HG03575 (cell line): ENCODE data around the gene CD69.

Experiments used
- ATAC-seq: cut with Tn5 transposase; IDR thresholded peaks from one replicate; pipeline ENCODE4 v1.9.1; 2021; ENCODE audit not compliant: unreplicated experiment, insufficient number of reproducible peaks, low FRiP score; ENCODE audit errors: extremely low read depth

Gene CD69

DNA sequence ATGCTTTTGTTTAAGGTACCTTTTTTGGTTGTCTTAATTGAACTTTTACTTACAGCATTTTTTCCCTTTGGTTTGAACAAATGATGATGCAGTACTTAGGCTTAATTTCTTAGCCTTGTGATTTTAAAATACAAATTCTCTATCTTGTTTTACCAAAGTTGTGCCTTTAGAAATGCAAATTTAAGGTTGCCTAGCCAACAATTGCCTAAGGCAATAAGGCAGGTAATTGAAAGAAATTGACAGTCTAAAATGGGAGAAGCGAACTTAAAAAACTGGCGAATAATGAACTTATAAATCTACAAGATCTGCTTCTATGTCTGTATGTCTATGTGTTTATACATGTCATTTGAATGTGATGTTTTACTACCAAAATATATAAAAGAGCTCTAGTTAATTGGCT, 23.6 kb upstream of the CD69 start:
- ATAC-seq, result no peak

DNA sequence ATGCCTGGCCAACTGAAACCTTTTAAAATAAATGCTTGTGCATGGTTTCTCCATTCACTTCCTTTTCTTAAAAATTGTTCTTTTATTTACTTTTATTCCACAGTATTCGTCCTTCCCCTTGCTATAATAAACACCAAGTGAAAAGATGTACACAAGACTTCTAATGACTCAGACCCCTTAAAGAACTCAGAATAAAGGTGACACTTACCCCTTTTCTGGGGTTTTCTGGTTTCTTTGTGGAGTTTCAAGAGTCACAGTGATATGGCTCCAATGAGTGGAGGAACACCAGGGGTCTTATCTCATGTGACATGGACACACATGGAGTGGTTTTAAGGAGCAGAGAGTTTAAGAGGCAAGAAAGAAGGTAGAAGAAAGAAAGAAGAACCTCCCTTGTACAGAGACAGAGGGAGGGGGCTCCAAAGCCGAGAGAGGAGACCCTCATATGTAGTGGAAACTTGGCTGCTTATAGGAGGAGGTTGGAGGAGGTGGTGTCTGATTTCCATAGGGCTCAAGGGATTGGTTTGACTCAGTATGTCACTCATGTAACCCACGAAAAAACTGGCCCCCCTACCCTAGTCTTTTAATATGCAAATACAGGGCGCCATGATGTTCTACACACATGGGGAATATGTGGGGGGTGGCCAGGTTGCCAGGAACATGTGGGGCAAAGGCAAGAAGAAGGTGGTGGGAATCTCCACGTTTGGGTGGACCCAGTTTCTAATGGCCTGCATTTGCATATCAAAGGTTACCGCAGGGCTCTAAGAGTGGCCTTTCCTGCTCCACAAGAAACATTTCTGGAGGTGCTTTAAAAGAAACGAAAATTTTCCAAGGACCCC, 22.1 kb upstream of the CD69 start:
- ATAC-seq, result no peak

DNA sequence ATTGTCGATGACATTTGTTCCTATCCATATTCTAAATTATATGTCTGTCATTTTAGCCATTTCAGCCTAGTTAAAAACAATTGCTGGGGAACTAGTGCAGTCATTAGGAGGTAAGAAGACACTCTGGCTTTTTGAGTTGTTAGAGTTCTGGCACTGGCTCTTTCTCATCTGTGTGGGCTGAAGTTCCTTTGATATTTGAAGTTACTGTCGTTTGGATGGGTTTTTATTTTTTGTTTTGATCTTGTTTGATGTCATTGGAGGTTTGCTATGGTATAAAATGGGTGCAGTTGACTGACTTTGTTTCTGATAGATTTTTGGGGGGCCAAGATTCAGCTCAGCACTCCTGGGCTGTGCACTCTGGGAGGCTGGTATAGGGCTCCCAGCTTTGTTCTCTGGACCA, 20.7 kb upstream of the CD69 start:
- ATAC-seq, result no peak

DNA sequence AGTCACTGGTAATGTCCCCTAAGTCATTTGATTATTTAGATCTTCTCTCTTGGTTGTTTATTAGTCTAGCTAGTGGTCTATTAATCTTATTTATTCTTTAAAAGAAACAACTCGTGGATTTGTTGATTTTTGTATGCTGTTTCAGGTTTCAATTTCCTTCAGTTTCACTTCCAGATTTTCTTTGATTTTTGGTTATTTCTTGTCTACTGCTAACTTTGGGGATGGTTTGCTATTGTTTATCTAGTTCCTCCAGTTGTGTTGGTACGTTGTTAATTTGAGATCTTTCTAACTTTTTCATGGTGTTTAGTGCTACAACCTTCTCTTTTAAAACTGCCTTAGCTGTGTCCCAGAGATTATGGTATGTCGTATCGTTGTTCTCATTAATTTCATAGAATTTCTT, 18.5 kb upstream of the CD69 start:
- no peak for ATAC-seq

DNA sequence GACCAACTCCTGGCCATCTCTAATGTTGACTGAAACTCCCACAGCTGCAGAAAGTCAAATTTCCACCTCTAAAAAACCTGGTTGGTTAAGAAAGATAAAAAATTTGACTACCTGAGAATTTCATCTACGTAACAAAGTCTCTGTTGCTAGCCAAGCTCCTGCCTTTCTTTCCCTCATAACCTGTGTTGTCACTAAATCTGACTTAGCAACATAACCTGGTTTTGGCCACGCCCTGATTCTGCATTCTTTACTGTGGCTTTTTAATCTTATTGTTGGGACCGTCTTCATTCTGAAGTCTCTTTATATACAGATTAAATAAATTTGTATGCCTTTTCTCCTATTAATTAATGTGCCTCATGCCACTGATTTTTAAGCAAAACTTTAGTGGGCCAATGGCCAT, 16.1 kb upstream of the CD69 start:
- ATAC-seq, result no peak

DNA sequence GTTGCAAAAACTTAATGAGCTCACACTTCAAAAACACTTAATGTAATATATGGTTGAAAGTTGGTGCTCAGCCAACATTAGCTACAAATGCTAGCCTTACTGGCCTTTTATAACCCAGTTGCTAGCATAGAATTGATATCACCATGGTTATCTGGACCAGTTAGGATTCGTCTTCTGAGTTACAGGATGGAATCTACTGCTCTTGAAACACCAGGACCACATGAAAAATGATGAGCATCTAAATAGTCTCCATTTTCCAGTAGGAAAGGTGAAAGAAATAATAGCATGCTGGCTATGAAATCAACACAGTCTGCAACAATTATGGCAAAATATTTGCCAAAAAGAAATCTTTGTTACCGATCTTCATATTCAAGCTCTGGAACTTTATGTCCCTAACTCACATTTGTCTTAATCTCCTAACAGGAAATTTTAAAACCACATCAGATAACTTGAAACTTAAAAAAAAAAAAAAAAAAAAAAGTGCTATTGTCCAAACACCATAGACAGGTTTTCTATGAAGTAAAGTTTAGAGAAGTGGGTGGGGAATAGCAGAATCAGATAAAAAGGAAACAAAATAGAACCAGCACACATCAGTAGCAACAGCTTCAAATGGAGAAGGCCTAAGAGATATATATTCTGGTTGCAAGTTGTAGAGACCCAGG, 12.6 kb upstream of the CD69 start:
- ATAC-seq, result no peak

DNA sequence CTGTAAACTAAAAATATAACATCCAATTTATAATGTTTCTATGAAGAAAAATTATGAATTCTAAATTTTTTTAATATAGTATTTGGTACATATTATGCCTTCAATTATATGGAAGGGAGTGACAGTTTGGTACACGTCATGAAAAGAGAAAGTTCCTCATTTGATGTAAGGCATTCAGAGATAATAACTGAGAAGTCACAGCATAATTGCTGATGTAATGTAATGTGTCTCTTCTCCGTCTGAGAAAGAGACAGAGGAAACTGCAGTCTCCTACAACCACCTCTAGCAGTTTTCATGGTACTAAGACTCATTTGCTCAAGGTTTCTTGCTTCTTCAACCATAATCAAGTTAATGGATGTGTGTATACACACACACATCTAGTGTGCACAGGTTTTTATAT, 2.3 kb upstream of the CD69 start:
- no peak for ATAC-seq

DNA sequence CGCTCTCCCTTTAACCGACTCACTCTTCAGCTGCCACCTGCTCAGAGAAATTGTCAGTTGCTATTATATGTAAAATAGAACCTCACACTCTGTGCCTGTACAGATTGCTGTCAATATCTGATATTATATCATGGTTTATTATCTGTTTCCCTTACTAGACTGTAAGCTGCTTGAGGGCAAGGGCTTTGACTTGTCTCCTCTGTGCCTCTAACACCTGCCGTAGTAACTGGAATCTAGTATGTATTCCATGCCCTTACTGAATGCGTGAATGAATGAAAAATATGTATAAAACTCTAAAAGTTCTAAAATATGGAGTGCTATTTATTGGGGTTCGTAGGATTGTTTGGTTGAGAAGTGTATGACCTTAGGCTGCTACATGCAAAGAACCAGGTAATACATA, 1.7 kb upstream of the CD69 start:
- no peak for ATAC-seq

DNA sequence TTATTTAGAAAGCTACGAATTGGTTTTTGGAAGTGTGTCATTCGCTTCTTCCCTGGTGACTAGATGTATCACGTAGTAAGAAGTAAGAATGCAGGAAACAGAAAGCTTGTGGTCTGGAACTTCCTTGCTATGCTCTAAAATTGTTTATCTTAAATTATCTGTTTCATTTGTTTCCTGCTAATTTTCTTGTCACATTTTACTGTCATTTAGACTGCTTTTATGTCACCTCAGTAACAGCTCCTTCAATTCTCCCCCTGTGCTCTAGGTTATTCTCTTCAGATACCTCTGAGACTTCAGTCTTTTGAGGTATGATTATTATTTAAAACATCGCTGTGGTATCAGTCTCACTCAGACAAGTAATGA, 699 bp upstream of the CD69 start:
- ATAC-seq, result no peak

DNA sequence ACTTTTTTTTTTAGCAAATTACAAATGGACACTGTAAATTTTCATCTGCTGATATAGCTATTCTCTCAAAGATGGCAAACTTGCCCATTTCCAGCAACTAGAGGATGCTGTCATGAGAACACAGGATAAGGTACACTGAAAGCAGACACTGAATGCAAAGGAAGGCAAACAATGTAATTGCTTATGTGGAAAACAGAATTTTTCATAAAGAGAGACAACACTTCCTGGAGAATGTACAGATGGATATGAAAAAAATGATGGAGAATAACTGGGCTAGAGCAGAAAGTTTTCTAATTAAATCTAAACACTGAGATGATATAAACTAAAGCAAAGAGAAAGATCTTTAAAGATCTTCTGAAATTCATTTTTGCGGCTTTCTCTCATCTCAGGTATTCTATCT, 581 bp downstream of the CD69 start:
- no peak for ATAC-seq

DNA sequence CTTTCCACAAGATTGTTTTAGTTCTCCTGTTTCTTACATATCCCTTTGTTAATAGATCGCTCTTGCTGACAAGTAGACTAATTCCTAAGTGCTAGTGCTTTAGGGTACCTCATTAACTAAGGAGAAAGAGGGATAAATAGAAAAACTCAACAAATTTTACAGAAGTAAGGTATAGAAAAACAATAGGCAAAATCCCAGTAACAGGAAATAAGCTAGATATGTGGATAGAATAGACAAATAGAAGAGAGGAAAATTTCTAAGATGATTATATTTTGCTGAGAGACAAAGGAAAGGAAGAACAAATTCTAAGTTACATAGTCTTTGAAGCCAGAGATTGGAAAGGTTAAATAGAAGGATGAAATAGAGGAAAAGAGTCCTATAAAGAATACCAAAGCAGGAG, 1.0 kb downstream of the CD69 start:
- ATAC-seq, result no peak

DNA sequence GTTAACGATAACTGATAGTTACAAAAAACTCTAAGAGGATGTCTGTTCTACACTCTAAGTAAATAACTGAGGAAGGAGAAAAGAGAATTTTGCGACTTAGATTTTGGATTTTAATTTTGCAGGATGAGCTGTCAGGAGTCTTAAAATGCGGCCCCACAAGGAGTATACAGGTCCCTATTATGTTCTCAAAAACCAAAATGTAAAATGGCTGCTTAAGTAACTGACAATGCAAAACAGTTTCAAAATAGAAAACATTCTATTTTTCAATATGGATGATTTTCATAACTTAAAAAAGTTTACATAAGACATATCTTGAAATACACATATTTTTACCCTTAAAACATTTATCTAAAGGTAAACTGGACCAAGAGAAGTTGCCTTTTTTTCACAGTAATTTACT, 2.6 kb downstream of the CD69 start:
- no peak for ATAC-seq

DNA sequence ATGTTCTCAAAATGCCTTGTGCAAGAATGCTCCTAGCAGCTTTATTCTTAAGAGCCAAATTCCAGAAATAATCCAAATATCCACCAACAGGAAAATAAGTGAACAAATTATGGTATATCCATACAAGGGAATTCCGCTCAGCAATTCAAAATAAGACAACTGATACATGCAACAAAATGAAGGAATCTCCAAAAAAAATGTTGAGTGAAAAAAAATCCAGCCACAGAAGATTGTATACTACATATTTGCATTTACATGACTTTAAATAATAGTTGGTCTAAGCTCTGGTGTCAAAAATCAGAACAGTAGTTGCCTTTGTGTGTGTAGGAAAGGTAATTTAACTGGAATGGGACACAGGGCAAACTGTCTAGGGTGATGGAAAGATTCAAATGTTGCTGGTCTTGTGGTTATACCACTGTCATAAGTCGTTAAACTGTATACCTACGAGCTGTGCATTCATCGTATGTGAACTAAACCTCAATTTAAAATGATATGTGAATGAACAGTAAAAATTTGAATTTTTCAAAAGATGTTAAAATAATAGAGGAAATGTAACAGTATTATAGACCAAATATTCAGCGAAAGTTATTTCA, 3.2 kb downstream of the CD69 start:
- no peak for ATAC-seq

DNA sequence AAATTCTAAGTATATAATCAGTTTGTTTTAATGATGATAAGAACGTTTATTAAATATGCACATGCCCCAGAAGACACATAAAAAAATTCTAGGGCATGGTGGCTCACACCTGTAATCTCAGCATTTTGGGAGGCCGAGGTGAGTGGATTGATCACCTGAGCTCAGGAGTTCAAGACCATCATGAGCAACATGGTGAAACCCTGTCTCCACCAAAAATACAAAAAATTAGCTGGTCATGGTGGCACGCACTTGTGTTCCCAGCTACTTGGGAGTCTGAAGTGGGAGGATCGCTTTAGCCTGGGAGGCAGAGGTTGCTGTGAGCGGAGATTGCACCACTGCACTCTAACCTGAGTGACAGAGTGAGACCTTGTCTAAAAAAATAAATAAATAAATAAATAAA, 4.0 kb downstream of the CD69 start:
- no peak for ATAC-seq

DNA sequence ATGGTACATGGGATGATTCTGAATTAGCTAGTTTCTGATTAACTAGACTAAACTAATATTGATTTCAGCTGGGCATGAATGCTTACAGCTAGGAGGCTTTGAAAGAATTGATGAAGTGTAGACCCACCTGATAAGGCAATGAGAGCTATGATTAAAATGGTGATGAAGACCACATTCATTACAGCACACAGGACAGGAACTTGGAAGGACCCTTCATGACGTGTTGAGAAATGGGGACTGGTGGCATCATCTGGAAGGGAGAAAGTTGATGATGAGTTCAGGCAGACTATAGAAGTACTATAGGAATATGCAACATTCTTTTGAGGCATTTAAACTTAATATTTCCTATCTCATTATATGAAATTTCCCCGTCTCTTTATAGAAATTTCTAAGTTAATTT, 4.5 kb downstream of the CD69 start:
- no peak for ATAC-seq

DNA sequence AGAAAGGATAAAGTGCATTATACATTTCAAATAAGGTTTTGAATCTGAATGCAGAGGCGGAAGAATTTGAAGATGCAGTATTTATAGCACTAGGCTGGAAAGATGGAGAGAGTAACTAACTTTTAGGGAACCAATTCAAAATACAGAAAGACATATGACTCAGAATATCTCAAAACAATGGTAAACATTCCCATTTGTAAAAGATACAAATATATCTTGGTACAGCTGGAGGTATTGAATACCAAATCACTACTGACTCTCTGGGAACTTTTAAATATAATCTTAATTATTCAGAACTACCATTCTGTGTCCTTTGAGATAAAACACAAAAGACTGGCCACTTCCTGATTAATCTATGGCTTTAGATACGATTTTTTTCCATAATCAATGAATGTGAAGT, 5.1 kb downstream of the CD69 start:
- no peak for ATAC-seq

DNA sequence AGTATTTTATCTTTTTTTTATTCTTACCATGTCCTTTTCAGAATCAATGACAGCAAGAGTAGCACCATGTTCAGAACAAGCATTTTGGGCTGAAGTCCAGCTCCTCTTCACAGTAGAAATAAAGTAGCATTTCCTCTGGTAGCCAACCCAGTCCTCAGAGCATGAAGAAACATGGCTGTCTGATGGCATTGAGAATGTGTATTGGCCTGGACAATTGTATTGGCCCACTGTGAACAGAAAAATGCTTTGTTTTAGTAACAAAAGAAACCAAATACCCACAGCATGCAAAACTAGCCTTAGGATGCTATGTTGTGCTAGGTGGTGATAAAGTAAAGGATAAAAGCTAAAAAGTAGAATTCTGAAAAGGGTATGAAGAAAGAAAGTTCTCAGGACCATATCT, 5.7 kb downstream of the CD69 start:
- ATAC-seq, result no peak

DNA sequence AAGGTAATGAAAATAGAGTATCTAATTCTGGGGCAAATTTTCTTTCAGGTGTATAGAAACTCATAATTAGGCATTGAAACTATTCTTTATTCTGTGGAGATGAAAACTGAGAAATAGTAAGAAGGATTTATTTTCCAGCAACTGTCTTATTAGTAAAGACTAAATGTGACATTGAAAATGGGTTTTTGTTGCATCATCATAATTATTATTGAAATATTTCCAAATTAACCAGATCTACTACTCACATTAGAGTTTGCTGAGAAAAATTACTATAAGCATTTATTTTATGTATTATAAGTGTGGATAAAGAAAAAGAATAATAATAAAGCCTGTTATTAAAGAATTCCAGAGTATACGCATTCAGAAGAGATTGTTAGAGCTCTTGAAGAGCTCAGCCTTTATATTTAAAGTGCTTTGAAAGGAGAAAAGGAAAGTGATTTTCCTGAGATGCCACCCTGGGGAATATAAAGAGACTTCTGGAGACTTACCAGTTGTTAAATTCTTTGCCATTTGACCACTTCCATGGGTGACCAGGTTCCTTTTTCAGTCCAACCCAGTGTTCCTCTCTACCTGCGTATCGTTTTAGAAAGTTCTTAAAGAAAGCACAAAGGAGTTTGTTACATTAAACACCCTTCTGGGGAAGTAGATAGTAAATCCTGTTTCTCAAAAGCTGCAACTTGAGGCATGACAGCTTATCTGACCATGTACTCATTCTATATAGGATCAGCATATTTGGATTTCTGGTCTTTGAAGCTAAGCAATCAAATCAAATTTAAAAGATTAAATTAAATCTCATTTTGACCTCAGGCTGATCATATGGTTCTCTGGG, 6.4 kb downstream of the CD69 start:
- ATAC-seq, result no peak

DNA sequence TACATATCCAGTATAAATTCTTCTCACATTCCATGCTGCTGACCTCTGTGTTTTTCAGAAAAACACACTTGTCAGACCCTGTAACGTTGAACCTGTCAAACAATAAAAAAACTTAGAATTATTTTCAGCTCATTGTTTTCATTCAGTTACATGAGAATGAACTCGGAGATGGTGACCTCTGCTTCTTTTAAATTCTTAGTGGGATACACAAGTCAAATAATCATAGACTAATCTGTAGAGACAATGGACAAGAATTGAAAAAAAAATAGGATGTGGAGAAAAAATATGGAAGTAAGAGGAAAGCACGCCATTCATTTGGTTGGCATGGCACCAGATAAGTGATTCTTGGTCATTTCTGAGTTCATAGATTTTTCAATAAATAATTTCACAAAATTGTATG, 7.2 kb downstream of the CD69 start:
- no peak for ATAC-seq

DNA sequence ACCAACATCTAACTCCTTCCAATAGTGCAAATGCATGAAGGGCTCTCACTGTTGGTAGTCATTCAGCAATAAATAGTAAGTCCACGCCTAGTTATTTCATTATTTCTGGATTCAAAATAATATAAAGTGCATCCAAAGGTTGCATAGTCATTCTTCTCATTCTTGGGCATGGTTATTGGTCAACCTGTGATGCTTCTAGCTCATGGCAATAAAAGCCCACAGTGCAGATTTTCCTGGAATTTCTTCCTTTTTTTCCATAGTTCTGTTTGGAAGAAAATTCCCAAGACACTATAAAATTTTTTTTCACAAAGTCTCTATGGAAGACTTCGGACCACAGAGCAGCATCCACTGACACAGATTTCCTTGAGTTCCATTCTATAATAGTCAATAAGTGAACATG, 7.6 kb downstream of the CD69 start:
- no peak for ATAC-seq
